SK-N-SH (cell line): ENCODE measurements around the gene GAS7. TPM values are rescaled to one million over a fixed set of nuclear protein-coding genes. Genes with fewer than 3 reads are reported as not detected.

ENCODE experiments used
- CTCF ChIA-PET: fragments of 300-600, 350-600 bp; formaldehyde crosslinking; extraction: SDS; loops from one replicate; lab custom pipeline; 2021; lab: Yijun Ruan, JAX
- POLR2A ChIA-PET: fragments of 350-600 bp; sonication (Branson Sonifier 250); formaldehyde crosslinking; extraction: SDS; loops from one replicate; lab custom pipeline; 2020; ENCODE audit warnings: antibody characterized with exemption, inconsistent platforms; lab: Yijun Ruan, JAX
- DNase-seq: peaks from one replicate; pipeline ENCODE4 v3.0.0; 2012
- H2AFZ ChIP-seq: fragments of 200-600 bp; sonication (generic); 2 replicates; pipeline ENCODE4 v1.8.1; 2016; ENCODE audit warnings: antibody characterized with exemption, mild to moderate bottlenecking, low read depth
- H3F3A ChIP-seq: fragments of 200-600 bp; sonication (generic); replicated peaks from 2 replicates; pipeline ENCODE3; 2016; ENCODE audit warnings: antibody characterized with exemption, mild to moderate bottlenecking; ENCODE audit not compliant: insufficient read depth
- H3K27ac ChIP-seq, 2 experiments: fragments of 200-500 bp in 1 of 2; fragments of 200-600 bp in 1 of 2; sonication (Bioruptor generic) in 1 of 2; sonication (generic), shearing (Covaris generic) in 1 of 2; 2 replicates each; pipeline versions ENCODE4 v1.5.1 to v1.6.1; 2014 to 2016; ENCODE audit warnings: low read depth in 2 of 2, inconsistent platforms in 1 of 2, low read length in 1 of 2, mild to moderate bottlenecking in 1 of 2, mixed read lengths in 1 of 2
- H3K27me3 ChIP-seq: fragments of 200-600 bp; sonication (generic), shearing (Covaris generic); 2 replicates; pipeline ENCODE4 v1.6.1; 2016; ENCODE audit warnings: mixed run types; ENCODE audit not compliant: insufficient read depth
- H3K36me3 ChIP-seq, 2 experiments: fragments of 200-500 bp in 1 of 2; fragments of 200-600 bp in 1 of 2; sonication (Bioruptor generic) in 1 of 2; sonication (generic) in 1 of 2; replicated peaks in 1 of 2; 2 replicates each; pipeline versions ENCODE3 to v1.5.1; 2014 to 2016; ENCODE audit warnings: low read length in 1 of 2, mild to moderate bottlenecking in 1 of 2; ENCODE audit not compliant: insufficient read depth in 2 of 2, control insufficient read depth in 1 of 2
- H3K4me1 ChIP-seq, 2 experiments: fragments of 200-500 bp in 1 of 2; fragments of 200-600 bp in 1 of 2; sonication (Bioruptor generic) in 1 of 2; sonication (generic), shearing (Covaris generic) in 1 of 2; 2 replicates each; pipeline versions ENCODE4 v1.5.1 to v1.6.1; 2014 to 2016; ENCODE audit warnings: low read depth in 1 of 2, low read length in 1 of 2, mixed run types in 1 of 2; ENCODE audit not compliant: insufficient read depth in 2 of 2, control insufficient read depth in 1 of 2
- H3K4me2 ChIP-seq: fragments of 200-600 bp; sonication (generic), shearing (Covaris generic); 2 replicates; pipeline ENCODE4 v1.6.1; 2017; ENCODE audit warnings: mixed run types
- H3K4me3 ChIP-seq, 2 experiments: fragments of 200-500 bp in 1 of 2; fragments of 200-600 bp in 1 of 2; sonication (Bioruptor generic) in 1 of 2; sonication (generic), shearing (Covaris generic) in 1 of 2; 2 replicates each; pipeline versions ENCODE4 v1.5.1 to v1.8.1; 2014 to 2016; ENCODE audit warnings: low read depth in 2 of 2, inconsistent platforms in 1 of 2, low read length in 1 of 2, mild to moderate bottlenecking in 1 of 2, mixed read lengths in 1 of 2, moderate library complexity in 1 of 2
- H3K79me2 ChIP-seq: fragments of 200-600 bp; sonication (generic); 2 replicates; pipeline ENCODE4 v1.8.1; 2017; ENCODE audit warnings: mild to moderate bottlenecking; ENCODE audit not compliant: insufficient read depth
- H3K9ac ChIP-seq: fragments of 200-600 bp; sonication (generic); 2 replicates; pipeline ENCODE4 v1.6.1; 2017; ENCODE audit warnings: mixed run types
- H3K9me2 ChIP-seq: fragments of 200-600 bp; sonication (generic); 2 replicates; pipeline ENCODE4 v1.6.1; 2017; ENCODE audit warnings: mixed run types
- H3K9me3 ChIP-seq: fragments of 200-600 bp; sonication (generic); 2 replicates; pipeline ENCODE4 v1.6.1; 2017; ENCODE audit warnings: mixed run types, mild to moderate bottlenecking, moderate library complexity
- H4K20me1 ChIP-seq: fragments of 200-600 bp; sonication (generic); 2 replicates; pipeline ENCODE4 v1.6.1; 2017; ENCODE audit warnings: mild to moderate bottlenecking, mixed run types; ENCODE audit not compliant: insufficient read depth
- EP300 ChIP-seq, 2 experiments: IDR thresholded peaks; 2 replicates each; pipeline versions ENCODE4 v1.4.0 to v1.6.1; 2012; ENCODE audit warnings: borderline replicate concordance in 1 of 2, low read depth in 1 of 2, low read length in 1 of 2
- EZH2phosphoT487 ChIP-seq: fragments of 200-600 bp; sonication (generic); IDR thresholded peaks from 2 replicates; pipeline ENCODE4 v1.6.1; 2017; ENCODE audit warnings: low read depth, mixed run types, mild to moderate bottlenecking, antibody characterized with exemption, moderate library complexity, borderline replicate concordance
- FOSL2 ChIP-seq: IDR thresholded peaks from 2 replicates; pipeline ENCODE4 v1.4.0; 2012; ENCODE audit warnings: low read depth, mild to moderate bottlenecking, moderate library complexity, borderline replicate concordance
- FOXJ3 ChIP-seq: sonication (generic); formaldehyde crosslinking; IDR thresholded peaks from 2 replicates; pipeline ENCODE4 v1.5.1; 2020; ENCODE audit warnings: mild to moderate bottlenecking, missing genetic modification reagents
- GATA2 ChIP-seq: sonication (generic); formaldehyde crosslinking; IDR thresholded peaks from 2 replicates; pipeline ENCODE4 v1.5.0; 2020; ENCODE audit warnings: mild to moderate bottlenecking, missing genetic modification reagents
- IRF3 ChIP-seq: fragments of 150-350 bp; IDR thresholded peaks from 2 replicates; pipeline ENCODE4 v1.6.1; 2016; ENCODE audit warnings: mild to moderate bottlenecking, low read depth, low read length
- MXI1 ChIP-seq: IDR thresholded peaks from 2 replicates; pipeline ENCODE4 v1.6.1; 2012; ENCODE audit warnings: mild to moderate bottlenecking, low read depth, low read length, improper control_type of control experiment
- NFIC ChIP-seq: IDR thresholded peaks from 2 replicates; pipeline ENCODE4 v1.4.0; 2012; ENCODE audit warnings: borderline replicate concordance
- RAD21 ChIP-seq: IDR thresholded peaks from 2 replicates; pipeline ENCODE4 v1.6.1; 2012; ENCODE audit warnings: mild to moderate bottlenecking, low read length
- RCOR1 ChIP-seq: fragments of 150-350 bp; IDR thresholded peaks from 2 replicates; pipeline ENCODE4 v1.6.1; 2017; ENCODE audit warnings: antibody characterized with exemption, low read length
- REST ChIP-seq: IDR thresholded peaks from 2 replicates; pipeline ENCODE4 v1.6.1; 2012; ENCODE audit warnings: mild to moderate bottlenecking, low read depth, low read length, moderate library complexity
- RFX5 ChIP-seq: IDR thresholded peaks from 2 replicates; pipeline ENCODE4 v1.6.1; 2012; ENCODE audit warnings: mild to moderate bottlenecking, improper control_type of control experiment, low read length
- RXRA ChIP-seq: IDR thresholded peaks from 2 replicates; pipeline ENCODE4 v1.4.0; 2012; ENCODE audit warnings: low read depth, mild to moderate bottlenecking, borderline replicate concordance
- SMC3 ChIP-seq: IDR thresholded peaks from 2 replicates; pipeline ENCODE4 v1.6.1; 2012; ENCODE audit warnings: low read depth, low read length, improper control_type of control experiment
- TAF1 ChIP-seq: IDR thresholded peaks from 2 replicates; pipeline ENCODE4 v1.6.1; 2012; ENCODE audit warnings: low read depth, mild to moderate bottlenecking, low read length, moderate library complexity, borderline replicate concordance
- TCF12 ChIP-seq: IDR thresholded peaks from 2 replicates; pipeline ENCODE4 v1.4.0; 2012
- TEAD4 ChIP-seq: IDR thresholded peaks from 2 replicates; pipeline ENCODE4 v1.4.0; 2012; ENCODE audit warnings: mild to moderate bottlenecking, borderline replicate concordance; ENCODE audit not compliant: insufficient read depth
- USF1 ChIP-seq: IDR thresholded peaks from 2 replicates; pipeline ENCODE4 v1.4.0; 2012; ENCODE audit warnings: low read depth, borderline replicate concordance
- ZBTB33 ChIP-seq: IDR thresholded peaks from 2 replicates; pipeline ENCODE4 v1.4.0; 2012; ENCODE audit warnings: low read depth, borderline replicate concordance
- WGBS: methylation state at CpG from one replicate; pipeline ENCODE4 v1.1.6; 2017; ENCODE audit warnings: low lambda C conversion rate; 5-methylcytosine and 5-hydroxymethylcytosine counted together
- polyA plus RNA-seq, 3 experiments: library from polyadenylated mRNA; depleted of rRNA; stranded (reverse); fragments of >200 nt; gene quantifications; 2 replicates each; pipeline ENCODE4 v1.2.3, GENCODE V29; 2012

GAS7 gene
- polyA plus RNA-seq, 1 of the 3 experiments (the other 2 are of a cell fraction) = 0.12 TPM

- Histone ChIP-seq H3K27ac (no peak overlapping the region), H3K4me2 (no peak overlapping the region), H2AFZ (no peak overlapping the region), H3K79me2 (no peaks in the 10 kb centered on the region), H3K27me3 (no peaks in the 10 kb centered on the region), H3K4me3 (no peak overlapping the region), H3F3A (no peaks in the 10 kb centered on the region), H3K9me2 (no peaks in the 10 kb centered on the region), H3K9me3 (no peaks in the 10 kb centered on the region), H3K9ac (no peak overlapping the region), H3K4me1 (no peaks in the 10 kb centered on the region), H4K20me1 (no peaks in the 10 kb centered on the region), H3K36me3 (no peaks in the 10 kb centered on the region)
- no peak for DNase-seq
- TF ChIP-seq TCF12 (no peak), MXI1 (no peak), EP300 (IDR thresholded peaks at IDR 0.05; ENCODE audit: borderline replicate concordance in 1 of 2, low read depth in 1 of 2, low read length in 1 of 2) (no peak), RXRA (no peak), FOXJ3 (CRISPR knock-in tag) (no peak), GATA2 (CRISPR knock-in tag) (no peak), TAF1 (no peak), SMC3 (no peak), REST (no peak), ZBTB33 (no peak), RFX5 (no peak), USF1 (no peak), FOSL2 (no peak), EZH2phosphoT487 (no peak), RAD21 (no peak), RCOR1 (no peak), IRF3 (no peak), TEAD4 (no peak), NFIC (no peak)
- ChIA-PET POLR2A (no interaction called here), CTCF (interaction anchor here (2.2 kb wide), 1 partner anchor 10 kb away, joined by 5 read pairs; no protein-coding TSS in a partner anchor)
- WGBS = 18% methylated on average over 3 of the region's 3 CpGs
Observed at GRCh38 chr17:9998060-9998459, 200.3 kb downstream of the GAS7 start.
